OCI-M1 (cell line): ENCODE results near the gene FOXL1.

Source experiments
- DNase-seq: peaks from one replicate; lab custom pipeline; 2025; lab: John Stamatoyannopoulos, UW

The FOXL1 gene

GRCh38 chr16:86578061-86578599, at the start of gene FOXL1:
TSS of gene FOXL1 (plus strand) at chr16:86578549. CDS start at chr16:86578724, 175 bp downstream.
- DNase-seq, result no peak

- no peak for DNase-seq
These were observed 49.2 kb upstream of the FOXL1 start for GRCh38 chr16:86529160-86529559.

GRCh38 chr16:86530251-86531190, 47.8 kb upstream of the FOXL1 start:
- no peak for DNase-seq

GRCh38 chr16:86531191-86531545, 47.2 kb upstream of the FOXL1 start:
- DNase-seq, result no peak

GRCh38 chr16:86531641-86532525, 46.5 kb upstream of the FOXL1 start:
- no peak for DNase-seq

- no peak for DNase-seq
These were observed 45.9 kb upstream of the FOXL1 start for GRCh38 chr16:86532526-86532815.

- no peak for DNase-seq
These were observed 45.3 kb upstream of the FOXL1 start for GRCh38 chr16:86533076-86533475.

GRCh38 chr16:86533767-86534351, 44.5 kb upstream of the FOXL1 start:
- DNase-seq, result no peak

GRCh38 chr16:86534779-86535615, 43.4 kb upstream of the FOXL1 start:
- no peak for DNase-seq

GRCh38 chr16:86536621-86537020, 41.7 kb upstream of the FOXL1 start:
- no peak for DNase-seq

- DNase-seq, result no peak
These were observed 40.9 kb upstream of the FOXL1 start for GRCh38 chr16:86537486-86537885.

- no peak for DNase-seq
These were observed 40.1 kb upstream of the FOXL1 start for GRCh38 chr16:86538196-86538780.

GRCh38 chr16:86540894-86541293, 37.5 kb upstream of the FOXL1 start:
- no peak for DNase-seq

GRCh38 chr16:86541560-86541959, 36.8 kb upstream of the FOXL1 start:
- no peak for DNase-seq

GRCh38 chr16:86542756-86543750, 35.3 kb upstream of the FOXL1 start:
- no peak for DNase-seq

- DNase-seq, result no peak
These were observed 32.9 kb upstream of the FOXL1 start for GRCh38 chr16:86545481-86545880.

GRCh38 chr16:86545954-86546637, 32.3 kb upstream of the FOXL1 start:
- no peak for DNase-seq

- DNase-seq, result no peak
These were observed 31.7 kb upstream of the FOXL1 start for GRCh38 chr16:86546638-86547013.

- no peak for DNase-seq
These were observed 31.1 kb upstream of the FOXL1 start for GRCh38 chr16:86547286-86547685.
